ENCODE data around the gene CAP2.

DNA sequence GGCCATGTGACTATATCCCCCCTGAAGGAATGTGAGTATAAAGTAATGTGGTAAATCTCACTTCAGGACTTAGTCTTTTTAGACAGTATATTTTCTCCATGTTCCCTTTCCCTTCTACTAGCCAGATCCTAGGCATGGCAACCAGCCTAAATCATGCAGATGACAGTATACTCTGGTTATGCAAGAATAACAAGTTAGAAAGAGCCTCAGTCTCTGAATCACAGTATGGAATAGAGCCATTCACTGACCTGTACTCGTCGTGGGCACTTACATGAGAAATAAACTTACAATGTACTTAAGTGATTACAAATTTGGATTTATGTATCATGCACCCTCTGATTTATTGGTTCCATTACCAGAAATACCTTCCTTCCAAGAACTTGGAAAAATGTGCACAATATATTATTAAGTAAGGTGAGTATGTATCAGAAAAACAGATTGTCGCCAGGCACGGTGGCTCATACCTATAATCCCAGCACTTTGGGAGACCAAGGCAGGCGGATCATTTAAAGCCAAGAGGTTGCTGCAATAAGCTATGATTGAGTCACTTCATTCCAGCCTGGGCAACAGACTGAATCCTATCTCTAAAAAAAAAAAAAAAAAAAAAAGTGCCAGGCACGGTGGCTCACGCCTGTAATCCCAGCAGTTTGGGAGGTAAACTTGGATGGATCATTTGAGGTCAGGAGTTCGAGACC lies 181.6 kb downstream of the CAP2 start:
- TF ChIP-seq, protein P1, sequence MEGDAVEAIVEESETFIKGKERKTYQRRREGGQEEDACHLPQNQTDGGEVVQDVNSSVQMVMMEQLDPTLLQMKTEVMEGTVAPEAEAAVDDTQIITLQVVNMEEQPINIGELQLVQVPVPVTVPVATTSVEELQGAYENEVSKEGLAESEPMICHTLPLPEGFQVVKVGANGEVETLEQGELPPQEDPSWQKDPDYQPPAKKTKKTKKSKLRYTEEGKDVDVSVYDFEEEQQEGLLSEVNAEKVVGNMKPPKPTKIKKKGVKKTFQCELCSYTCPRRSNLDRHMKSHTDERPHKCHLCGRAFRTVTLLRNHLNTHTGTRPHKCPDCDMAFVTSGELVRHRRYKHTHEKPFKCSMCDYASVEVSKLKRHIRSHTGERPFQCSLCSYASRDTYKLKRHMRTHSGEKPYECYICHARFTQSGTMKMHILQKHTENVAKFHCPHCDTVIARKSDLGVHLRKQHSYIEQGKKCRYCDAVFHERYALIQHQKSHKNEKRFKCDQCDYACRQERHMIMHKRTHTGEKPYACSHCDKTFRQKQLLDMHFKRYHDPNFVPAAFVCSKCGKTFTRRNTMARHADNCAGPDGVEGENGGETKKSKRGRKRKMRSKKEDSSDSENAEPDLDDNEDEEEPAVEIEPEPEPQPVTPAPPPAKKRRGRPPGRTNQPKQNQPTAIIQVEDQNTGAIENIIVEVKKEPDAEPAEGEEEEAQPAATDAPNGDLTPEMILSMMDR (conservative IDR thresholded peaks at IDR 0.05 in 1 of 2, IDR thresholded peaks at IDR 0.05 in 1 of 2; ENCODE audit: low read depth in 1 of 2, low read length in 2 of 2) = no peak
- no peak for TF ChIP-seq EZH2 (IDR thresholded peaks at IDR 0.05; ENCODE audit: low read length, missing control alignments)
